Gastroesophageal sphincter (tissue), 4 donors: ENCODE results near the gene C19orf67. TPM values are rescaled to one million over a fixed set of nuclear protein-coding genes. Genes with fewer than 3 reads are reported as not detected.

Source experiments
- ATAC-seq: fragments of 150-250 bp; one replicate; pipeline ENCODE4 v1.9.1; 2016; ENCODE audit warnings: mild to moderate bottlenecking, moderate library complexity
- H3K27ac ChIP-seq, 4 donors: fragments of 200-600 bp; sonication (generic) in 3 of 4; 1 replicate in 3 of 4; 2 replicates in 1 of 4; pipeline ENCODE4 v1.5.1; 2016 to 2019
- H3K27me3 ChIP-seq: fragments of 200-600 bp; sonication (generic); one replicate; pipeline ENCODE4 v1.5.1; 2019
- H3K36me3 ChIP-seq, 2 donors: fragments of 200-600 bp; sonication (generic); one replicate each; pipeline ENCODE4 v1.5.1; 2019; ENCODE audit warnings: control low read depth in 1 of 2
- H3K4me1 ChIP-seq, 3 donors: fragments of 200-600 bp; sonication (generic); 1 replicate in 2 of 3; 2 replicates in 1 of 3; pipeline ENCODE4 v1.5.1; 2016 to 2019; ENCODE audit warnings: control low read depth in 2 of 3
- H3K4me3 ChIP-seq, 2 donors: fragments of 200-600 bp; sonication (generic); one replicate each; pipeline ENCODE4 v1.5.1; 2019; ENCODE audit warnings: mild to moderate bottlenecking in 1 of 2, moderate library complexity in 1 of 2
- H3K9me3 ChIP-seq, 3 donors: fragments of 200-600 bp; sonication (generic); one replicate each; pipeline ENCODE4 v1.5.1; 2017 to 2019; ENCODE audit warnings: control low read depth in 2 of 3
- CTCF ChIP-seq, 4 experiments: fragments of 200-600 bp in 2 of 4; fragments of 450-650 bp in 2 of 4; sonication (generic) in 1 of 4; IDR thresholded peaks; one replicate each; pipeline ENCODE4 v1.5.1; 2017 to 2019; ENCODE audit warnings: antibody characterized with exemption in 4 of 4, mild to moderate bottlenecking in 2 of 4, moderate library complexity in 2 of 4
- EP300 ChIP-seq: sonication (generic); formaldehyde crosslinking; IDR thresholded peaks from one replicate; pipeline ENCODE4 v1.6.1; 2017; ENCODE audit warnings: antibody characterized with exemption, mild to moderate bottlenecking
- POLR2A ChIP-seq, 2 donors: fragments of 450-650 bp; IDR thresholded peaks; one replicate each; pipeline ENCODE4 v1.6.1; 2017; ENCODE audit warnings: antibody characterized with exemption in 2 of 2, mild to moderate bottlenecking in 2 of 2, moderate library complexity in 1 of 2
- POLR2AphosphoS5 ChIP-seq: sonication (generic); formaldehyde crosslinking; IDR thresholded peaks from one replicate; pipeline ENCODE4 v1.6.1; 2017; ENCODE audit warnings: antibody characterized with exemption
- WGBS, 2 donors: methylation state at CpG; one replicate each; pipeline ENCODE4 v1.1.5; 2018; ENCODE audit warnings: low coverage in 1 of 2; 5-methylcytosine and 5-hydroxymethylcytosine counted together
- total RNA-seq, 4 donors: library from RNA; depleted of rRNA; stranded (reverse); fragments of >200 nt; gene quantifications; one replicate each; pipeline ENCODE4 v1.1.0, GENCODE V29; 2016

Gene C19orf67
- total RNA-seq, 4 donors from 2014 or later, result not detected

- no CpG with 5 or more reads among the region's 1 CpG for WGBS, 2 donors
- H3K27ac ChIP-seq, result no peak overlapping the region
- peaks cover 0 to 25% (median 10%) of the 10 kb centered on the region in 3 donors for H3K4me1 ChIP-seq
- H3K36me3 ChIP-seq, result peaks cover 0 to 91% of the 10 kb centered on the region in 2 donors
- H3K27me3 ChIP-seq, result no peaks in the 10 kb centered on the region
- TF ChIP-seq POLR2A (IDR thresholded peaks at IDR 0.05) (no peak), CTCF (IDR thresholded peaks at IDR 0.05) (no peak), EP300 (no peak), POLR2AphosphoS5 (no peak)
- no peaks in the 10 kb centered on the region for H3K9me3 ChIP-seq
- ATAC-seq, result no peak
- no peak overlapping the region for H3K4me3 ChIP-seq
Measured at GRCh38 chr19:14103310-14103709, 17.7 kb upstream of the C19orf67 start.

- TF ChIP-seq CTCF (IDR thresholded peaks at IDR 0.05), result no peak
- TF ChIP-seq POLR2A (IDR thresholded peaks at IDR 0.05), result no peak
- no peak for TF ChIP-seq POLR2AphosphoS5
- no peak for TF ChIP-seq EP300
- H3K36me3 ChIP-seq, result peaks cover 0 to 97% of the 10 kb centered on the region in 2 donors
- peaks cover 0 to 20% (median 6%) of the 10 kb centered on the region in 3 donors for H3K4me1 ChIP-seq
- no peaks in the 10 kb centered on the region for H3K9me3 ChIP-seq
- no peak overlapping the region for H3K27ac ChIP-seq
- 82% methylated on average over 6 of the region's 10 CpGs; no CpG with 5 or more reads in 1 of the 2 donors for WGBS, 2 donors
- no peaks in the 10 kb centered on the region for H3K27me3 ChIP-seq
- no peak overlapping the region for H3K4me3 ChIP-seq
- ATAC-seq, result no peak
Measured at GRCh38 chr19:14102756-14103155, 17.2 kb upstream of the C19orf67 start.

- no peak for ATAC-seq
- no peak overlapping the region for H3K27ac ChIP-seq
Measured at GRCh38 chr19:14102102-14102696, 16.6 kb upstream of the C19orf67 start.

GRCh38 chr19:14101003-14101545 lies 15.5 kb upstream of the C19orf67 start:
- ATAC-seq, result no peak
- Histone ChIP-seq H3K36me3 (peaks cover 0 to 100% of the 10 kb centered on the region in 2 donors), H3K4me1 (peaks cover 0 to 8% (median 0%) of the 10 kb centered on the region in 3 donors), H3K4me3 (no peak overlapping the region), H3K9me3 (no peaks in the 10 kb centered on the region), H3K27me3 (no peaks in the 10 kb centered on the region), H3K27ac (no peak overlapping the region)
- WGBS, 2 donors, result 81 to 88% methylated on average over 3 of the region's 6 CpGs
- no peak for TF ChIP-seq CTCF (IDR thresholded peaks at IDR 0.05)
- TF ChIP-seq POLR2A (IDR thresholded peaks at IDR 0.05), result no peak
- TF ChIP-seq POLR2AphosphoS5, result no peak
- TF ChIP-seq EP300, result no peak

More at GRCh38 chr19:14102102-14102696, 16.6 kb upstream of the C19orf67 start:
- Histone ChIP-seq H3K4me3 (no peak overlapping the region), H3K36me3 (peaks cover 0 to 100% of the 10 kb centered on the region in 2 donors), H3K4me1 (peaks cover 0 to 14% (median under 1%) of the 10 kb centered on the region in 3 donors), H3K9me3 (no peaks in the 10 kb centered on the region), H3K27me3 (no peaks in the 10 kb centered on the region)
- no peak for TF ChIP-seq POLR2AphosphoS5
- TF ChIP-seq CTCF (IDR thresholded peaks at IDR 0.05), result no peak
- no peak for TF ChIP-seq POLR2A (IDR thresholded peaks at IDR 0.05)
- TF ChIP-seq EP300, result no peak
- 67 to 73% methylated on average over 6 to 7 of the region's 11 CpGs for WGBS, 2 donors
